CD4-positive, alpha-beta T cell treated with Interleukin-12 subunit alpha and Interleukin-12 subunit beta, for 1 hour (primary cell): ENCODE measurements around the gene TRAF2.

ENCODE experiments used
- DNase-seq: peaks from one replicate; pipeline ENCODE4 v3.0.0-alpha.2; 2020

The TRAF2 gene

GRCh38 chr9:136917902-136918301, 31.6 kb downstream of the TRAF2 start:
- DNase-seq, result no peak

- no peak for DNase-seq
These were observed 33.8 kb downstream of the TRAF2 start for GRCh38 chr9:136920069-136920468.

GRCh38 chr9:136920734-136921231, 34.5 kb downstream of the TRAF2 start:
- no peak for DNase-seq

- no peak for DNase-seq
These were observed 35.0 kb downstream of the TRAF2 start for GRCh38 chr9:136921307-136921706.

GRCh38 chr9:136921718-136922117, 35.4 kb downstream of the TRAF2 start:
- no peak for DNase-seq

DNA sequence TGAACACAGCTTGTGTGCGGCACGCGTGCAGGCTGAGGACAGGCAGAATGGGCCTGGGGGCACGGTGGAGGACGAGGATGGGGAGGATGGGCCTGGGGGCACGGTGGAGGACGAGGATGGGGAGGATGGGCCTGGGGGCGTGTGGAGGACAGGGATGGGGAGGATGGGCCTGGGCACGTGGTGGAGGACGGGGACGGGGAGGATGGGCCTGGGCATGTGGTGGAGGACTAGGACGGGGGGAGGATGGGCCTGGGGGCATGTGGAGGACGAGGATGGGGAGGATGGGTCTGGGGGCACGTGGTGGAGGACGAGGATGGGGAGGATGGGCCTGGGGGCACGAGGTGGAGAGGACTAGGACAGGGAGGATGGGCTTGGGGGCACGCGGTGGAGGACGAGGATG, 36.2 kb downstream of the TRAF2 start:
- no peak for DNase-seq

DNA sequence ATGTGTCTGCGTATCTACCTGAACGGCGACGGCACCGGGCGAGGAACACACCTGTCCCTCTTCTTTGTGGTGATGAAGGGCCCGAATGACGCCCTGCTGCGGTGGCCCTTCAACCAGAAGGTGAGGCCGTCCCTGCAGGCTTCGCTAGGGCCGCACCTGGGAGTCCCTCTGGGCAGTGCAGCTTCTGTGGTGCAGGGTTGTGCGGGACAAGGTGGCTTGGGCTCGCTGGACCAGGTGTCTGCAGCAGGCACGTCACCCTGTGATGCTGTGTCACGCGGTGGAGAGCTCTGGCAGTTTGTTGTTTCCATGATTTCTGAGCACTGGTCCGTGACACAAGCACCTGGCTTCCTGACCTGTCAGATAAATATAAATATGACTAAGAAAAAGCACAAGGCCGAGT, 37.6 kb downstream of the TRAF2 start:
- DNase-seq, result no peak

DNA sequence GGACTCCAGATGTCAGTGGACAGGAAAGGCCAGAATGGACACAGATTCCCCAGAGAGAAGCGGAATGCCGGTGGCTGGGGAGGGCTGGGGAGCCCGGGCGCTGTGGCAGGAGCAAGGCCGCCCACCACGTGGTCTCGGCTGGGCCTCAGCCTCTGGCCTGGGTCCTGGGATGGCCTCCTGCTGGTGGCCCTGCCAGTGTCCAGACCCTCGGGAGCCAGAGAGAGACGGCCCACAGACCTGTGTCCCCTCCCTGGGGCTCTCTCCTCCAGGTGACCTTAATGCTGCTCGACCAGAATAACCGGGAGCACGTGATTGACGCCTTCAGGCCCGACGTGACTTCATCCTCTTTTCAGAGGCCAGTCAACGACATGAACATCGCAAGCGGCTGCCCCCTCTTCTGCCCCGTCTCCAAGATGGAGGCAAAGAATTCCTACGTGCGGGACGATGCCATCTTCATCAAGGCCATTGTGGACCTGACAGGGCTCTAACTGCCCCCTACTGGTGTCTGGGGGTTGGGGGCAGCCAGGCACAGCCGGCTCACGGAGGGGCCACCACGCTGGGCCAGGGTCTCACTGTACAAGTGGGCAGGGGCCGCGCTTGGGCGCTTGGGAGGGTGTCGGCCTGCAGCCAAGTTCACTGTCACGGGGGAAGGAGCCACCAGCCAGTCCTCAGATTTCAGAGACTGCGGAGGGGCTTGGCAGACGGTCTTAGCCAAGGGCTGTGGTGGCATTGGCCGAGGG, 39.3 kb downstream of the TRAF2 start:
- no peak for DNase-seq

DNA sequence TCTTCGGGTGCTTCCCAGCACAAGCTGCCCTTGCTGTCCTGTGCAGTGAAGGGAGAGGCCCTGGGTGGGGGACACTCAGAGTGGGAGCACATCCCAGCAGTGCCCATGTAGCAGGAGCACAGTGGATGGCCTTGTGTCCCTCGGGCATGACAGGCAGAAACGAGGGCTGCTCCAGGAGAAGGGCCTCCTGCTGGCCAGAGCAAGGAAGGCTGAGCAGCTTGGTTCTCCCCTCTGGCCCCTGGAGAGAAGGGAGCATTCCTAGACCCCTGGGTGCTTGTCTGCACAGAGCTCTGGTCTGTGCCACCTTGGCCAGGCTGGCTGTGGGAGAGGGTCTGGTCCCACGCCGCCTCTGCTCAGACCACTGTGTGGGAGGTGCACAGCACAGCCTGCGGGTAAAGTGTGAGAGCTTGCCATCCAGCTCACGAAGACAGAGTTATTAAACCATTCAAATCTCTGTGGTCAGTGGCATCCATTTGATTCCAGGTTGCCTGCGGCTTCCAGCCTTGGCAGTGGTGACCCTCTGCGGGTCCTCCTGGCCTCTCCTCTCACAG, 39.9 kb downstream of the TRAF2 start:
- no peak for DNase-seq

- no peak for DNase-seq
These were observed 40.4 kb downstream of the TRAF2 start for GRCh38 chr9:136926749-136927148.

DNA sequence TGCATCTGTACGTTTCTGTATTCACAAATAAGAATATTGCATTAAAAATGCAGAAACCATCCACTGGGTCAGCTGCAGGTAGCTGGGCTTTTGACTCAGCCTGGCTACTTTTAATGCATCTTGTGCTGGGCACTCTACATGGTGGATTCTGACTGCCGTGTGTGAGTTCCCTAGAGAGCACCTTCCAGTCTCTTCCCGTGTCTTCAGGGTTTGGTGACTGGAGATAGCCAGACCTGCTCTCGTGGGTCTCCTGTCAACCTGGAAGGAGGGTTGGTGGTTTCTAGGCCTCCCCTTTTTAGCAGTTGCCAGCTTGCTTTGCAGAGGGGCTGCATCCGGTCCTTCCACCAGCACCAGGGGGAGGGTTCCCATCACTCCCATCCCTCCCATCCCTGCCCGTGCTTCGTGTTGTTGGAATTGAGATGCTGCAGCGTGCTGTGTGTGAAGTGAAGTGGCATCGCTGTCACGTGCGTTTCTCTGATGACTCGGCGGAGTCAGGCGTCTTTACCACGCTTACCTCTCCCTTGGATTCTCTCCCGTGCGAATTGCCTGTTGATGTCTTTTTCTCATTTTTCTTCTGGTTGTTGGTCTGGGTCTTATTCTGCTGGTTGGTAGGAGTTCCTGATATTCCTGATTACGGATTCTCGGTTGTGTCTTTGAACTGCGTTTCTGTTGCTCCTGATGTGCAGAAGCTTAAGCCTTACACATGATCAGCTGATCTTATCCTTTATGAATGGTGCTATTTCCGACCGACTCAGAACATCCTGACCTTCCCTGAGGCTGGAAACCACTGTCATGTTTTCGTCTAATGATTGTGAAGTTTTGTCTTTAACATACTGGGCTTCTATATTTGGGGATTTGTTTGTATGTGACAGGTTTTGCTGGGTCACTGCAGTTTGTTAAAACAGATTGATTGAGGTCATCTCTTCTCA, 41.3 kb downstream of the TRAF2 start:
- no peak for DNase-seq

- no peak for DNase-seq
These were observed 42.3 kb downstream of the TRAF2 start for GRCh38 chr9:136928591-136928990.

DNA sequence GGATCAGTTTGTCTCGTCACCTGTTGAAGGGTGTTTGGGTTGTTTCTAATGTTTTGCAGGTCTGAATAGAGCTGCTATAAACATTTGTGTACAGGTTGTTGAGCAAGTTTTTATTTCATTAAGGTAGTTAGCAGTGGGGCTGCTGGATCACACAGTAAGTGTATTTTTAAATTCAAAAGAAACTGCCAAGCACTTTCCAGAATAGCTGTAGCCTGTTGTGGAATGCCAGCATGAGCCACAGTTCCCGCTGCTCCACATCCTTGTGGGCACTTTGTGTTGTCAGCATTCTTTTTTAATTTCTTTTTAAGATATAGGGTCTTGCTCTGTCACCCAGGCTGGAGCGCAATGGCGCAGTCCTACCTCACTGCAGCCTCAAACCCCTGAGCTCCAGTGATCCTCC, 43.7 kb downstream of the TRAF2 start:
- no peak for DNase-seq

DNA sequence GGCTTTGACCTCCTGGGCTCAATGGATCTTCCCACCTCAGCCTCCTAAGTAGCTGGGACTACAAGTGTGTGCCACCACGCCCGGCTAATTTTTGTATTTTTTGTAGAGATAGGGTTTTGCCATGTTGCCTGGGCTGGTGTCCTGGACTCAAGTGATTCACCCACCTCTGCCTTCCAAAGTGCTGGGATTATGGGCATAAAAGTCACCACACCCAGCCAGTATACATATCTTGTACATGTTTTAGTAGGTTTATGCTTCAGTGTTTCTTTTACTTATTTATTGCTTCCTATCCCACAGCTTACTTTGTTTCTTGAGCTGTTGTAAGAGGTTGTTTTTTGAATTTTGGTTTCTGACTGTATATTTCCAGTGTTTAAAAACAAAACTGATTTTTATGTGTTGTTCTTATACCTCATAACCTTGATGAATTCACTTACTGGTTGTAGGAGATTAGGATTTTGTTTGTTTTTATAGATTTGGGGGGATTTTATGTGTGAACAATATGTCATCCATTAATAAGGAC, 45.4 kb downstream of the TRAF2 start:
- no peak for DNase-seq

DNA sequence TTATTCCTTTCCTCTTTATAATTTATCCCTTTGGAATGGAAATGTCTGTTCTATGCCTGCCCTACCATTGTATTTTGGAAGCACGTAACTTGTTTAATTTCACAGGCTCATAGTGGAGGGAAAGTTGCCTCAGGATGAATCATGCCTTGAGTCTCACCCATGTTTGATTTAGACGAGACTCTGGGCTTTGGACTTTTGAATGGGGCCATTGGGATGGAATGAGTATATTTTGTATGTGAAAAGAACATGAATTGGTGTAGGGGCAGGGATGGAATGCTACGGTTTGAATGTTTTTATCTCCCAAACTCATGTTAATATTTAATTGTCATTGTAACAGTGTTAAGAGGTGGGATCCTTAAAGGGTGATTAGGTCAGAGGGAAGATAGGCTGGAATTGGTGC, 48.0 kb downstream of the TRAF2 start:
- DNase-seq, result no peak

GRCh38 chr9:136935651-136936050, 49.3 kb downstream of the TRAF2 start:
- DNase-seq, result no peak

GRCh38 chr9:136936645-136937170, 50.4 kb downstream of the TRAF2 start:
- no peak for DNase-seq

GRCh38 chr9:136937186-136938001, 51.1 kb downstream of the TRAF2 start:
- no peak for DNase-seq

GRCh38 chr9:136939431-136939995, 53.2 kb downstream of the TRAF2 start:
- no peak for DNase-seq

DNA sequence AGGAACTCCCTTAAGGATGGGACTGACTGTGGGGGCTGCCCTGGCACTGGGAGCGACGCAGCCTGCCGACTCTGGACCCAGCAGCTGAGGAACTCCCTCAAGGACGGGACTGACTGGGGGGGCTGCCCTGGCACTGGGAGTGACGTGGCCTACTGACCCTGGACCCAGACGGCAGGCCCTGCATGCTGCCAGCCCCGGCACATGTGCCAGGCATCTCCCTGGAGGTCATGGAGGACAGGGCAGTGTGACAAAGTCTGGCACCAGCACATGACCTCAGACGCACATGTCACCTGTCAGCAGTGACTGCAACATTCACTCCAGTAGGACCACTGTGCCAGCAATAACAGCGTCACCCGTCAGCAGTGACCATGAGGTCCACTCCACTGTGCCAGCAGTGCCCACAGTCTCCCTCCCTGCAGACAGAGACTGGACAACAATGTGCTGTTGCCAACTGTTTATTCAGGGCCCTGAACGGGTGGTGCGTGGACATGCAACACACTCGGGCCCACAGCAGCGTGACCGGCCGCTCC, 53.7 kb downstream of the TRAF2 start:
- no peak for DNase-seq

- no peak for DNase-seq
These were observed 54.4 kb downstream of the TRAF2 start for GRCh38 chr9:136940526-136941230.
